Non-pigmented ciliary epithelial cell (primary cell): ENCODE data around the gene IKZF5.

Experiments used
- DNase-seq: peaks from one replicate; pipeline ENCODE4 v3.0.0-alpha.2; 2010; ENCODE audit warnings: low read depth

The IKZF5 gene

GRCh38 chr10:122980209-122981065 is 28.2 kb downstream of the IKZF5 start, which contains the start of gene PSTK:
Gene PSTK (plus strand): TSS chr10:122980401. CDS start chr10:122980480, 79 bp downstream.
- DNase-seq = peak; percentile 50

GRCh38 chr10:122974543-122975064 is 34.0 kb downstream of the IKZF5 start:
- no peak for DNase-seq

- no peak for DNase-seq
These were observed 34.6 kb downstream of the IKZF5 start for GRCh38 chr10:122974023-122974422.

GRCh38 chr10:122968698-122969097 is 39.9 kb downstream of the IKZF5 start:
- no peak for DNase-seq

GRCh38 chr10:122966879-122967278 is 41.7 kb downstream of the IKZF5 start:
- no peak for DNase-seq

- DNase-seq = no peak
These were observed 46.2 kb downstream of the IKZF5 start for GRCh38 chr10:122962405-122962804.

GRCh38 chr10:122957474-122957873 is 51.1 kb downstream of the IKZF5 start:
- DNase-seq = no peak

GRCh38 chr10:122955892-122956291 is 52.7 kb downstream of the IKZF5 start:
- no peak for DNase-seq

GRCh38 chr10:122954731-122955050 is 53.9 kb downstream of the IKZF5 start:
- DNase-seq = no peak

- peak; percentile 96 for DNase-seq
These were observed 54.5 kb downstream of the IKZF5 start, which contains the start of gene C10orf88 for GRCh38 chr10:122953902-122954730. Gene C10orf88 (minus strand): TSS chr10:122954227. CDS start chr10:122954178, 49 bp downstream.

GRCh38 chr10:122949296-122949695 is 59.3 kb downstream of the IKZF5 start:
- no peak for DNase-seq
